Skeletal muscle tissue (tissue), 5 donors: ENCODE results near the gene B3GNT8. TPM values are rescaled to one million over a fixed set of nuclear protein-coding genes. Genes with fewer than 3 reads are reported as not detected.

Experiments
- H3K27ac ChIP-seq: one replicate; pipeline ENCODE4 v1.7.0; 2013; ENCODE audit warnings: mild to moderate bottlenecking, low read depth, low read length, inconsistent platforms
- H3K27me3 ChIP-seq, 3 donors: one replicate each; pipeline ENCODE4 v1.7.0; 2013; ENCODE audit warnings: low read length in 3 of 3; ENCODE audit not compliant: control insufficient read depth in 3 of 3, insufficient read depth in 3 of 3
- H3K36me3 ChIP-seq, 3 donors: one replicate each; pipeline ENCODE4 v1.7.0; 2013; ENCODE audit warnings: low read length in 3 of 3; ENCODE audit not compliant: control insufficient read depth in 3 of 3, insufficient read depth in 3 of 3
- H3K4me1 ChIP-seq, 3 donors: one replicate each; pipeline ENCODE4 v1.7.0; 2013; ENCODE audit warnings: low read length in 3 of 3, mild to moderate bottlenecking in 3 of 3; ENCODE audit not compliant: control insufficient read depth in 3 of 3, insufficient read depth in 3 of 3
- H3K4me3 ChIP-seq, 3 donors: one replicate each; pipeline ENCODE4 v1.7.0; 2013; ENCODE audit warnings: low read length in 3 of 3
- H3K9ac ChIP-seq, 3 donors: one replicate each; pipeline ENCODE4 v1.7.0; 2013; ENCODE audit warnings: low read length in 3 of 3, mild to moderate bottlenecking in 3 of 3, moderate library complexity in 2 of 3, low read depth in 1 of 3
- H3K9me3 ChIP-seq, 3 donors: one replicate each; pipeline ENCODE4 v1.7.0; 2013; ENCODE audit warnings: low read length in 3 of 3; ENCODE audit not compliant: control insufficient read depth in 3 of 3
- small RNA-seq: library from RNA; depleted of rRNA; stranded (forward); fragments of <200 nt; gene quantifications from one replicate; pipeline ENCODE3, GENCODE V24; 2014
- total RNA-seq: library from RNA; depleted of rRNA; stranded (reverse); fragments of >200 nt; gene quantifications from one replicate; pipeline ENCODE4 v1.2.3, GENCODE V29; 2014
- donor health status: Osteomylitis.

B3GNT8 gene
- total RNA-seq, 1 donor from 2014 or later: 0.52 TPM

DNA sequence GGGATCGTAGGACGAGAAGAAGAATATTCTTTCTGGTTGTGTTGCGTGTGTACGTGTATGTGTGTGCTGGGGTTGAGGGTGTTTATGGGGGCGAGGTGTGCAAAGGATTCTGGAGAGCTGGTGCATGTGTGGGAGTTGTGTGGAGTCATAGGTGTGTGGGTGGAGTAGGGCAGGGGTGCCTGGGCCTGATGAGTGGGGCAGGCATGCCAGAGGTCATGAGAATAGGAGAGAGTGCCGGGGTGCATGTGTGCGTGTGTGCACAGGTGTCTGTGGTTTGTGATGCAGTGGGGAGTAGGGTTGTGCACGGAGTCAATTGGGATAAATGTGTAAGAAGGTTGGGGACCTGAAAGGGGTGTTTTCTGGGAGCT, 50.2 kb downstream of the B3GNT8 start:
- Histone ChIP-seq H3K9me3 (no peaks in the 10 kb centered on the region), H3K4me1 (peaks cover 10 to 29% (median 18%) of the 10 kb centered on the region in 3 donors), H3K27me3 (peaks cover 0 to 8% (median 7%) of the 10 kb centered on the region in 3 donors), H3K9ac (peak overlapping the region in 2 of 3 donors; percentile 70 to 72), H3K4me3 (peak overlapping the region; percentile 64 to 74 (median 70)), H3K36me3 (no peaks in the 10 kb centered on the region), H3K27ac (no peak overlapping the region)

DNA sequence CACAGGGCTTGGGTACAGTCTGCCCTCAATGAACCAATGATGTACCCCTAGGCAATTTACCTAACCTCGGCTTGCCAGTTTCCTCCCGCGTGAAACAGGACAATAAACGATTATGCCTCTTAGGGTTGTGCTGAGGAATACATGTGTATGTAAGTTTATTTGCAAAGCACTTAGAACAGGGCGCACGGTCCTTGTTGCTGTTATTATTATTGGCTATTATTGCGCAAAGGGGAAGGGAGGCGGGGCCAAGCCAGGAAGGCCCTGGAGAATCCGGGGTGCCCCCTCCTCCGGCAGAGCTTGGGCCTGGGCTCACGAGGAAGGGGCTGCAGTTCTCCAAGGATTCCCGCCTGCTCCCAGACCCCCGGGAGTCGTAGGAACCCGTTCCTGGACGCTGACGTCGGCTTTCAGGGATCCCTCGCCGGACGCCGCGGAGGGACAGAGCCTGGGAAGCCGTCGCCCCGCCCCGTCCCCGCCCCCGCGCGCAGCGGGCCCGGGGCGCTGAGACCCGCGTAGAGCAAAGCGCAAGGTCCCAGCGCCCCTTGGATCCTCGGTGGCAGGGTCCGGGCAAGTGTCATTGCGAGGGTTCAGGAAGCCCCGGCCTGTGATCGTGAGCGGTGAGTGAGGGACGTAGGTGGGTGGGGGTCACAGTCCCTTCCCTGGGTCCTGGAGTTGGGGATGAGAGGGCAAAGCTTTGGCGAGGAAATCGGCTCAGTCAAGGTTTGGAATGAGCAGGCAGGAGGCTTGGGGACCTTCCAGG, 50.8 kb downstream of the B3GNT8 start, which contains the start of gene TMEM91:
TSS of gene TMEM91 (plus strand) at position 293 of the 757 bp plus-strand sequence. CDS start 1,777 bp downstream, outside the sequence.
- H3K4me3 ChIP-seq: peak within 1 kb of the TSS; percentile 64 to 74 (median 70)
- peak within 1 kb of the TSS; percentile 69 to 72 (median 70) for H3K9ac ChIP-seq
- no peaks in the 10 kb centered on the region for H3K9me3 ChIP-seq
- H3K27me3 ChIP-seq: peaks cover 0 to 8% (median 7%) of the 10 kb centered on the region in 3 donors
- H3K27ac ChIP-seq: peak within 1 kb of the TSS; percentile 19
- H3K36me3 ChIP-seq: no peaks in the 10 kb centered on the region
- H3K4me1 ChIP-seq: peaks cover 10 to 29% (median 18%) of the 10 kb centered on the region in 3 donors

Small RNA genes lying within 50 kb of the gene (small RNA-seq; reads per million reads assigned to genes)
- not detected for gene RF00017

Other genes with a start within 250 kb of the B3GNT8 start
- gene CYP2S1, start 234.2 kb downstream of the B3GNT8 start, total RNA-seq: 1.6 TPM
- gene AXL, start 208.2 kb downstream of the B3GNT8 start, total RNA-seq: 35.0 TPM
- 68.4 TPM for gene HNRNPUL1, start 163.0 kb downstream of the B3GNT8 start, total RNA-seq
- 8.9 TPM for gene CCDC97, start 117.2 kb downstream of the B3GNT8 start, total RNA-seq
- gene TGFB1, start 73.5 kb downstream of the B3GNT8 start, total RNA-seq: 3.1 TPM
- gene B9D2, start 63.2 kb downstream of the B3GNT8 start, total RNA-seq: 2.1 TPM
- gene TMEM91, start 50.8 kb downstream of the B3GNT8 start, total RNA-seq: 2.1 TPM
- 13.0 TPM for gene EXOSC5, start 30.0 kb downstream of the B3GNT8 start, total RNA-seq
- 46.4 TPM for gene BCKDHA, start 29.6 kb downstream of the B3GNT8 start, total RNA-seq
- 23.5 TPM for gene DMAC2, start 12.5 kb upstream of the B3GNT8 start, total RNA-seq
- gene ERICH4, start 15.8 kb upstream of the B3GNT8 start, total RNA-seq: not detected
- gene CEACAM21, start 148.8 kb upstream of the B3GNT8 start, total RNA-seq: 1.6 TPM
- 1.0 TPM for gene CEACAM4, start 199.7 kb upstream of the B3GNT8 start, total RNA-seq